Fibroblast of pulmonary artery (primary cell): ENCODE results near the gene RIOK2.

Source experiments
- DNase-seq: peaks from one replicate; pipeline ENCODE4 v3.0.0-alpha.2; 2010; ENCODE audit warnings: low read depth
- H3K4me3 ChIP-seq: replicated peaks from 2 replicates; pipeline ENCODE4 v1.5.1; 2011; ENCODE audit warnings: low read depth, mild to moderate bottlenecking, control low read depth, low read length, moderate library complexity
- CTCF ChIP-seq: IDR thresholded peaks from 2 replicates; pipeline ENCODE4 v1.5.1; 2011; ENCODE audit warnings: mild to moderate bottlenecking, control low read depth, low read length, inconsistent platforms; ENCODE audit errors: missing control alignments

Gene RIOK2

GRCh38 chr5:97115932-97116331 is 67.1 kb downstream of the RIOK2 start:
- no peak overlapping the region for H3K4me3 ChIP-seq
- TF ChIP-seq CTCF: no peak
- DNase-seq: no peak

GRCh38 chr5:97112230-97112629 is 70.8 kb downstream of the RIOK2 start:
- H3K4me3 ChIP-seq: no peak overlapping the region
- TF ChIP-seq CTCF: no peak
- no peak for DNase-seq

- TF ChIP-seq CTCF: no peak
- no peak overlapping the region for H3K4me3 ChIP-seq
- no peak for DNase-seq
These were observed 71.4 kb downstream of the RIOK2 start for GRCh38 chr5:97111616-97112015.

- H3K4me3 ChIP-seq: no peak overlapping the region
- DNase-seq: no peak
- TF ChIP-seq CTCF: no peak
These were observed 72.0 kb downstream of the RIOK2 start for GRCh38 chr5:97111004-97111403.
